DMS114 treated with DMSO at 0.1 percent for 48 hours (cell line): ENCODE results near the gene BHLHE23.
"Not testable (repeated sequence)": the region's sequence is repeated elsewhere in the genome, so short reads cannot be mapped to it uniquely, and the experiment has no call there.

ENCODE experiments used
- DNase-seq: peaks from one replicate; lab custom pipeline; 2025; ENCODE audit not compliant: unreplicated experiment; lab: John Stamatoyannopoulos, UW

BHLHE23 gene

GRCh38 chr20:63043348-63044203 is 36.8 kb upstream of the BHLHE23 start:
- no peak for DNase-seq

GRCh38 chr20:63042448-63043071 is 35.8 kb upstream of the BHLHE23 start:
- DNase-seq: no peak

GRCh38 chr20:63041776-63042175 is 35.0 kb upstream of the BHLHE23 start:
- no peak for DNase-seq

- no peak for DNase-seq
Measured at GRCh38 chr20:63037669-63038268, 31.0 kb upstream of the BHLHE23 start.

- DNase-seq: no peak
Measured at GRCh38 chr20:63036291-63036690, 29.5 kb upstream of the BHLHE23 start.

- DNase-seq: no peak
Measured at GRCh38 chr20:63035603-63036185, 28.9 kb upstream of the BHLHE23 start.

GRCh38 chr20:63034710-63035602 is 28.2 kb upstream of the BHLHE23 start:
- not testable (repeated sequence) for DNase-seq

- DNase-seq: no peak
Measured at GRCh38 chr20:63033794-63034709, 27.3 kb upstream of the BHLHE23 start.

GRCh38 chr20:63032861-63033793 is 26.4 kb upstream of the BHLHE23 start:
- DNase-seq: no peak

- DNase-seq: no peak
Measured at GRCh38 chr20:63032026-63032800, 25.4 kb upstream of the BHLHE23 start.

- DNase-seq: no peak
Measured at GRCh38 chr20:63031251-63032014, 24.7 kb upstream of the BHLHE23 start.

- no peak for DNase-seq
Measured at GRCh38 chr20:63029358-63030121, 22.8 kb upstream of the BHLHE23 start.

- no peak for DNase-seq
Measured at GRCh38 chr20:63028461-63028921, 21.7 kb upstream of the BHLHE23 start.

- DNase-seq: no peak
Measured at GRCh38 chr20:63027922-63028389, 21.2 kb upstream of the BHLHE23 start.

GRCh38 chr20:63027221-63027921 is 20.6 kb upstream of the BHLHE23 start:
- DNase-seq: no peak
